ENCODE results near the gene EIF6. TPM values are rescaled to one million over a fixed set of nuclear protein-coding genes. Genes with fewer than 3 reads are reported as not detected.

EIF6 gene
- total RNA-seq, 1 donor from 2014 or later: 124 TPM

DNA sequence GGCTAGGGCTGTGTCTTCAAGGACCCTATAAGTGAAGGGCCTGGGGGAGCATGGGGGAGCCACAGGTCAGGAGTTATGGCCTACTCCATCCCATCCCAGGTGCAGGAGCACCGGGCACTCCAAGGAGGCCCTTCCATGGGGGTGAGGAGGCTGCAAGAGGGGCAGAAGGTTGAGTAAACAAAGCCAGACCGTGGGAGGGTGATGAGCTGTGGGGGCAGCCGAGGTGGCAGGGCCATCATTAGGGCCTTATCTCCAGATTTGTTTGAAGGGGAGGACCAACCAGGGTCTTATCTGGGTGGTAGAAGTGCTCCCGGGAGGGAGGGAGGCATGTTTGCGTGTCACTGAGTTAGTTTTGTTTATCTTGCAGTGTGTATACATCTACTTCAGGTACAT, 9.7 kb upstream of the EIF6 start:
- DNase-seq (ENCODE audit: extremely low spot score in 2 of 2): no peak
- TF ChIP-seq, protein P1, sequence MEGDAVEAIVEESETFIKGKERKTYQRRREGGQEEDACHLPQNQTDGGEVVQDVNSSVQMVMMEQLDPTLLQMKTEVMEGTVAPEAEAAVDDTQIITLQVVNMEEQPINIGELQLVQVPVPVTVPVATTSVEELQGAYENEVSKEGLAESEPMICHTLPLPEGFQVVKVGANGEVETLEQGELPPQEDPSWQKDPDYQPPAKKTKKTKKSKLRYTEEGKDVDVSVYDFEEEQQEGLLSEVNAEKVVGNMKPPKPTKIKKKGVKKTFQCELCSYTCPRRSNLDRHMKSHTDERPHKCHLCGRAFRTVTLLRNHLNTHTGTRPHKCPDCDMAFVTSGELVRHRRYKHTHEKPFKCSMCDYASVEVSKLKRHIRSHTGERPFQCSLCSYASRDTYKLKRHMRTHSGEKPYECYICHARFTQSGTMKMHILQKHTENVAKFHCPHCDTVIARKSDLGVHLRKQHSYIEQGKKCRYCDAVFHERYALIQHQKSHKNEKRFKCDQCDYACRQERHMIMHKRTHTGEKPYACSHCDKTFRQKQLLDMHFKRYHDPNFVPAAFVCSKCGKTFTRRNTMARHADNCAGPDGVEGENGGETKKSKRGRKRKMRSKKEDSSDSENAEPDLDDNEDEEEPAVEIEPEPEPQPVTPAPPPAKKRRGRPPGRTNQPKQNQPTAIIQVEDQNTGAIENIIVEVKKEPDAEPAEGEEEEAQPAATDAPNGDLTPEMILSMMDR (IDR thresholded peaks at IDR 0.05): no peak
- Histone ChIP-seq H3K36me3 (no peaks in the 10 kb centered on the region), H3K27me3 (no peaks in the 10 kb centered on the region), H3K27ac (no peak overlapping the region), H3K9me3 (no peaks in the 10 kb centered on the region), H3K4me3 (no peak overlapping the region), H3K4me1 (peaks cover 6% of the 10 kb centered on the region)
- intact Hi-C loops (cut with DNase I): no loop called here

DNA sequence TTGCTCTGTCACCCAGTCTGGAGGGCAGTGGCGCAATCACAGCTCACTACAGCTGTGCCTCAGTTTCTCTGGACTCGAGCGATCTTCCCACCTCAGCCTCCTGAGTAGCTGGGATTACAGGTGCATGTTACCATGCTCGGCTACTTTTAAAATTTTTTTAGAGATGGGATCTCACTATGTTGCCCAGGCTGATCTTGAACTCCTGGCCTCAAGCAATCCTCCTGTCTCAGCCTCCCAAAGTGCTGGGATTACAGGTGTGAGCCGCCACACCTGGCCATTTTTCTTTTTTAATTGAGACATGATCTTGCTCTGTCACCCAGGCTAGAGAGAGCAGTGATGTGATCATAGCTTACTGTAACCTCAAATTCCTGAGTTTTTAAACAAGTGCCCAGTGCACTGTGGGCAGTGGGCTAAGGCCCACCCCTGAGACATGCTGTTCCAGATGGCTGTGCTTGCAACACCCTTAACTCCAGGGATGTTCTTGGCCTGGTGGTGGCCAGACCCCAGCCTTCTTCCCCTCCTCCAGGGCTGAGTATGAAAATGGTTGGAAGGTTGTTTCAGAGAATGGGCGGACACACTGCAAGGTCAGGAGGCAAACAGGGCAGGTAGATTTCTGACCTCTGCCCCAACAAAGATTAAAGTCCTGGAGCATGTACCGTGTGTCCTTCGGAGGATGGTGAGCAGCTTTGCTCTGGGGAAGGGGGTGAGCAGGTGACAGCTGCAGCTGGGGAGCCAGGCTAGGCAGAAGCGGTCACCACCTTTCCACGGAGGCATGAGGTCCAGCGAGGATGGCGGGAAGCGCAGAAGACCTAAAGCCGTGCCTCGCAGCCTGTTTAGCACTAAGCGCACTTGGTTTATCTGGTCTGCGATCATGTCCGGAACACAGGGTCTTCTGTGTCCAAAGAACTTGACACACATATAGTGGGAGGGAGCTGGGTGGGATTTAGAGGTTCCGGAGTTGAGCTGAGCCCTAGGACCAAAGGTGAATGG, 9.0 kb upstream of the EIF6 start:
- Histone ChIP-seq H3K9me3 (no peaks in the 10 kb centered on the region), H3K4me3 (no peak overlapping the region), H3K36me3 (no peaks in the 10 kb centered on the region), H3K27me3 (no peaks in the 10 kb centered on the region), H3K27ac (no peak overlapping the region), H3K4me1 (peaks cover 6% of the 10 kb centered on the region)
- DNase-seq (ENCODE audit: extremely low spot score in 2 of 2): no peak
- intact Hi-C loops (cut with DNase I): no loop called here
- no peak for TF ChIP-seq POLR2AphosphoS5 (IDR thresholded peaks at IDR 0.05; ENCODE audit: insufficient read depth in 1 of 2, low read depth in 1 of 2)
- TF ChIP-seq, protein P1 (IDR thresholded peaks at IDR 0.05): no peak
- no peak for TF ChIP-seq POLR2A (IDR thresholded peaks at IDR 0.05)

- intact Hi-C loops (cut with DNase I): no loop called here
- no peaks in the 10 kb centered on the region for H3K27me3 ChIP-seq
- H3K4me1 ChIP-seq: peaks cover 6% of the 10 kb centered on the region
- H3K9me3 ChIP-seq: no peaks in the 10 kb centered on the region
- peak overlapping the region in 1 of 2 donors; percentile 36 for H3K4me3 ChIP-seq
- H3K27ac ChIP-seq: peak overlapping the region; percentile 31
- TF ChIP-seq POLR2A (IDR thresholded peaks at IDR 0.05): no peak
- no peak for TF ChIP-seq POLR2AphosphoS5 (IDR thresholded peaks at IDR 0.05; ENCODE audit: insufficient read depth in 1 of 2, low read depth in 1 of 2)
- TF ChIP-seq, protein P1 (IDR thresholded peaks at IDR 0.05): no peak
- DNase-seq (ENCODE audit: extremely low spot score in 2 of 2): no peak
- no peaks in the 10 kb centered on the region for H3K36me3 ChIP-seq
These were observed 8.1 kb upstream of the EIF6 start for GRCh38 chr20:35292504-35293285.

DNA sequence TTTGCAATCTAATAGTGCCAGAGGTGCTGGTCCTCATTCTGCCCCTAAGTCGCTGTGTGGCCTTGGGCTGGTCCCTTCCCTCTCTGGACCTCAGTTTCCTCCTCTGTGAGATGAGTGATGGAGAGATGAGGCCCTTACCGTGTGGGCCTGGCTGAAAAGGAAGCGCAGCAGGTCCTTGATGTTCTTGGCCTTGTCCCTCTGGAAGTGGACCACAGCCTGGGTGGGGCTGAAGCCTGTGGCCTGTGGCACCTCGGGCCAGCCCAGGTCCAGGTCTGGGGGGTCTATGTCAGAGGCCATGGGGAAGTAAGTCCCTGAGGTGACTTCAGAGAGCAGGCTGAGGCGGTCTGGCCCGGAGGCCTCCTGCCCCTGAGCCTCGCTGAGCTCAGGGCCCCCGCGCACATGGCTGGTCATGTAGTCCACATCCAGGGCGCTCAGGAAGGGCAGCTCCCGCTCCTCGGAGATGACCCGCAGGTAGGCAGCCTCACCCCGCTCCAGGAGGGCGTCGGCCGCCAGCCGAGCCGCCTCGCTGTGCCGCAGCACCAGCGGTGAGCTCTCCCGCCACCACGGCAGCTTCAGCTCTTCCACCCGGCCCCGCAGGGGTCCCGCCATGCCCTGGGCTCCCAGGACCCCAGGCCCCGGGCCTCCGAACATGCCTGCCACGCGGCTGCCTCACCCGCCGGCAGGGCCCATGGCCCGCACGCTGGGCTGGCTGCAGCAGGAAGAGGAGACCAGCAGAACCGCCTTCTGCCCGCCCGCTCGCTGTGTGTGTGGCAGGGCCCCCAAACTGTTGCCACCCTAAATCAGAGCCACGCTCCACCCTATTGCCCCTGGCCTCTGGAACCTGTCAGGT, 7.3 kb upstream of the EIF6 start, which contains the start of gene FAM83C:
Gene FAM83C (minus strand): TSS at position 772 of the 850 bp plus-strand sequence. CDS start 121 bp downstream, at position 651.
- peaks cover 6% of the 10 kb centered on the region for H3K4me1 ChIP-seq
- DNase-seq (ENCODE audit: extremely low spot score in 2 of 2): no peak
- peak within 1 kb of the TSS in 1 of 2 donors; percentile 36 for H3K4me3 ChIP-seq
- H3K27me3 ChIP-seq: no peaks in the 10 kb centered on the region
- H3K27ac ChIP-seq: peak within 1 kb of the TSS; percentile 31
- intact Hi-C loops (cut with DNase I): no loop called here
- no peaks in the 10 kb centered on the region for H3K36me3 ChIP-seq
- H3K9me3 ChIP-seq: no peaks in the 10 kb centered on the region
- TF ChIP-seq POLR2A (IDR thresholded peaks at IDR 0.05) (no peak), POLR2AphosphoS5 (IDR thresholded peaks at IDR 0.05; ENCODE audit: insufficient read depth in 1 of 2, low read depth in 1 of 2) (peak in 1 of 2 donors; percentile 12)
